Measurements from ENCODE around the gene HERC3.

GRCh38 chr4:88567591-88567990 is 24.7 kb upstream of the HERC3 start:
- no peak for TF ChIP-seq MAX (IDR thresholded peaks at IDR 0.05; ENCODE audit: insufficient read depth, insufficient read length)
- TF ChIP-seq CTCF (IDR thresholded peaks at IDR 0.05; ENCODE audit: extremely low read depth in 1 of 2, insufficient read depth in 1 of 2, low read depth in 1 of 2, low read length in 2 of 2), result no peak
- no peak for TF ChIP-seq POLR2A (IDR thresholded peaks at IDR 0.05; ENCODE audit: low read depth, low read length)
- no peak for TF ChIP-seq MYC (IDR thresholded peaks at IDR 0.05; ENCODE audit: low read depth, low read length)

All from endothelial cell of umbilical vein (primary cell).